ENCODE data around the gene TPCN1.
"Not testable (repeated sequence)": the region's sequence is repeated elsewhere in the genome, so short reads cannot be mapped to it uniquely, and the experiment has no call there.

TPCN1 gene

GRCh38 chr12:113196582-113196981 is 24.7 kb upstream of the TPCN1 start:
- no peak for DNase-seq (ENCODE audit: extremely low read depth in 1 of 2, low read depth in 1 of 2)

GRCh38 chr12:113196990-113197389 is 24.3 kb upstream of the TPCN1 start:
- peak in 1 of 2 donors; percentile 39 for DNase-seq (ENCODE audit: extremely low read depth in 1 of 2, low read depth in 1 of 2)

- no peak for DNase-seq (ENCODE audit: extremely low read depth in 1 of 2, low read depth in 1 of 2)
Measured at GRCh38 chr12:113197518-113198077, 23.7 kb upstream of the TPCN1 start.

GRCh38 chr12:113198296-113198695 is 23.0 kb upstream of the TPCN1 start:
- DNase-seq (ENCODE audit: extremely low read depth in 1 of 2, low read depth in 1 of 2): no peak

GRCh38 chr12:113200021-113200797 is 21.1 kb upstream of the TPCN1 start:
- no peak for DNase-seq (ENCODE audit: extremely low read depth in 1 of 2, low read depth in 1 of 2)

- DNase-seq (ENCODE audit: extremely low read depth in 1 of 2, low read depth in 1 of 2): no peak
Measured at GRCh38 chr12:113201187-113202177, 19.8 kb upstream of the TPCN1 start.

GRCh38 chr12:113202300-113203075 is 18.8 kb upstream of the TPCN1 start:
- no peak for DNase-seq (ENCODE audit: extremely low read depth in 1 of 2, low read depth in 1 of 2)

GRCh38 chr12:113203852-113204760 is 17.2 kb upstream of the TPCN1 start:
- no peak for DNase-seq (ENCODE audit: extremely low read depth in 1 of 2, low read depth in 1 of 2)

- no peak for DNase-seq (ENCODE audit: extremely low read depth in 1 of 2, low read depth in 1 of 2)
Measured at GRCh38 chr12:113204804-113205203, 16.5 kb upstream of the TPCN1 start.

- not testable (repeated sequence) for DNase-seq (ENCODE audit: extremely low read depth in 1 of 2, low read depth in 1 of 2)
Measured at GRCh38 chr12:113206802-113207201, 14.5 kb upstream of the TPCN1 start.

- DNase-seq (ENCODE audit: extremely low read depth in 1 of 2, low read depth in 1 of 2): no peak
Measured at GRCh38 chr12:113207613-113208040, 13.6 kb upstream of the TPCN1 start.

GRCh38 chr12:113208041-113208934 is 13.0 kb upstream of the TPCN1 start:
- peak; percentile 58 to 71 for DNase-seq (ENCODE audit: extremely low read depth in 1 of 2, low read depth in 1 of 2)

- DNase-seq (ENCODE audit: extremely low read depth in 1 of 2, low read depth in 1 of 2): no peak
Measured at GRCh38 chr12:113211160-113211559, 10.1 kb upstream of the TPCN1 start.

GRCh38 chr12:113214895-113215400 is 6.3 kb upstream of the TPCN1 start:
- DNase-seq (ENCODE audit: extremely low read depth in 1 of 2, low read depth in 1 of 2): no peak

- no peak for DNase-seq (ENCODE audit: extremely low read depth in 1 of 2, low read depth in 1 of 2)
Measured at GRCh38 chr12:113216027-113216426, 5.2 kb upstream of the TPCN1 start.

- no peak for DNase-seq (ENCODE audit: extremely low read depth in 1 of 2, low read depth in 1 of 2)
Measured at GRCh38 chr12:113220593-113221180, 577 bp upstream of the TPCN1 start.

GRCh38 chr12:113221997-113222729 is 899 bp downstream of the TPCN1 start:
- DNase-seq (ENCODE audit: extremely low read depth in 1 of 2, low read depth in 1 of 2): no peak
